HPDE6-E6E7 (cell line): ENCODE measurements around the gene KAT2A.
A peak's percentile ranks its signal among the peaks of the same experiment; 100 is the strongest.
"Not testable (repeated sequence)": the region's sequence is repeated elsewhere in the genome, so short reads cannot be mapped to it uniquely, and the experiment has no call there.

Source experiments
- DNase-seq: peaks from one replicate; pipeline ENCODE4 v3.0.0; 2011; ENCODE audit warnings: missing footprints; ENCODE audit errors: extremely low spot score

Gene KAT2A

DNA sequence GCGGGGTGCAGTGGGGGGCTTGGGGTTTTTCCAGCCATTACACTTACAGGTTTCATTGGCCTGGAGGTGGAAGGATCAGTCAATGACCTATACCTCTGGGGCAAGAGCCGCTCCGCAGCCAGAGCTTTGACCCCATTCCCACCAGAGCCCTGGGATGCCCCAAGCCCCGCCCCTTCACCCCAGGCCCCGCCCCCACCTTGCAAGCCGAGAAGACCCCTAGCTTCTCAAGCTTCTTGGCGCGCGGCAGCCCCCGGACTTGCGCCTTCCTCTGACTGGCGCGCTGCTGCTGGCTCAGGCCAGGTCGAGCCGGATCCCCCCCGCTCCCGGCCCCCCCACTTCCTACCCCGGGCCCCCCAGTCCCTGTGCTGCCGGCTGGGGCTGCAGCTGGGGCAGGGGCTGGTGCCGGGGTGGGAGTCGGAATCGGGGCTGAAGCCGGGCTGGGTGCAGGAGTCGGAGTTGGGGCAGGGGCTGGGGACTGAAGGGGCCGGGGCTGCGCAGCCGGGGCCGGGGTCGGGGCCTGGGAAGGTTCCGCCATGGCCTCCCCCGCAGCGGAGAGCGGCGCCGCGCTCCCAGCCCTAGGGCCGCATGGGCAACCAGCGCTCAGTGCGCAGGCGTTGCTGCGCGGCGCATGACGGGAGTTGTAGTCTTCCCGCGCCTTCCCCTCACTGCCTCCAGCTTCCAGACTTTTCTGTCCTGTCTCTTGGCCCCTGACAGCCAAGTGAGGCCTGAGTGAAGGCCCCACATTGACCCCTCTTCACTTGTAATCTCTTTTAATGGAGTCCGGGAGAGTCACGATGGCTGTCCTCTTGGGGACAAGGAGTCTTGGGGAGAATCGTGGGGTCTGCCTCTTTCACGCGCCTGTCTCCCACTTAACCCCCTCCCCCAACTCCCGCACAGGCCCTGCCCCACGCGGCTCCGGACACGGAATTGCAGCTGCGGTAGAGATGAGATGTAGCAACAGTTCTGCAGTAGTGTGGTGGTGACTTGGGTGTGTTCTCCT lies at the start of gene KAT2A:
TSS of gene KAT2A (minus strand) at position 598 of the 1,000 bp plus-strand sequence. CDS start at position 535, 63 bp downstream.
- peak; percentile 92 for DNase-seq

DNA sequence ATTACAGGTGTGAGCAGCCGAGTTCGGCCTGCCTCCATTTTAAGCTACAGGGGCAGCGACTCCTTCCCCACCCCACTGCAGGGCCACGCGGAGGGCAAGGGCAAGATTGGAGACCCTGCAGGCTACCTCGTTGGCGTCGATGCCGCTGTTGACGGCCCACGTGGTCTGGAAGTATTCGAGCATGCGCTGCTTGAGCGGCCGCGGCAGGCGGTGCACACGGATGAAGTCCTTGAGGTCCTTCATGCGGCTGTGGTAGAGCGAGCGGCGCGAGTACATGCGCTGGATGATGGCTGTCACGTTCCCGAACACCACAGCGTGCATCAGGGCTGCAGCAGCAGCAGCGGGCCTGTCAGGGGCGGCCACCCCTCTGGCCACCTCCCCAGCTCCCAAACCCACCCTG lies 48.2 kb upstream of the KAT2A start:
- DNase-seq = no peak

DNA sequence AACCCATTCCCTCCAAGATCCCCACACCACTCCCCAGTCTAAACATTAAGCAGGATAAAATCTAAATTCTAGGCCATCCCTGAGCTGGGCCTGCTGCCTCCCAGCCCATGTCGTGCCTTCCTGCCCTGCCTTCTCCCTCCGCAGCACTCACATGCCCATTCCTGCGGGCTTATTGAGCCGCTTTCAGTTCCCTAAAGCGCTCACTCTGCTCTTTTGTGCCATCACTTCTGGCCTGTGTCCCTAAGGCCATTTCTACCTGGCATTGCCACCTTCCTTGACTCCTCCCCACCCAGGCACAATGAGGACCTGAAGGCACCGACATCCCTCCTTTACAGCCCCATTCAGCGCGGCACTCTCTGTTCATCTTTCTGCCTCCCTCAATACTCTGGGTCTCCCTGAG lies 46.6 kb upstream of the KAT2A start:
- no peak for DNase-seq

DNA sequence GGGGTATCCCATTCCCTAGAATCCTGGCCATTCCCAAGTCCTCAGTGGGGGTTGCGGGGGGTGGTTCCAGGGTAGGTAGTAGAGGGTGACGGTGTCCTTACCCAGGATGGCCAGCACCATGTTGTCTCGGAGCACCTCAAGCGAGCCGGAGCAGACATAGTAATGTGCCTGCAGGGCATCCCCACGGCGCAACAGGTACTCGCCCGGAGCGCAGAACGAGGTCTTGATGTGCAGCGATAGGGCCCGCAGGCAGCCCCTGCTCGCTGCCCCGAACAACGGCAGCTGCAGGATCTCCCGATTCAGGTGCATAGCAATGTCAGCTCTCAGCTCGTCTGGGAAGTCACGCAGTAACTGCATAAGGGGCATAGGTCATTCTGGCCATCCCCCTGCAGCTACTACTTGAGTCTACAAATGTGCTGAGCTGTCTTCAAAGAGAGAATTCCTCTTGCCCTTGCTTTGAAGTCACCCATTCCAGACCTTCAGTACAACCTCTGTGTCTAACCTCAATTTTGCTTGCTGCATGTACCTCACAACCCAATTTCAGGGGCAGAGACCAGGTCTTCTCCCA lies 45.1 kb upstream of the KAT2A start:
- no peak for DNase-seq

DNA sequence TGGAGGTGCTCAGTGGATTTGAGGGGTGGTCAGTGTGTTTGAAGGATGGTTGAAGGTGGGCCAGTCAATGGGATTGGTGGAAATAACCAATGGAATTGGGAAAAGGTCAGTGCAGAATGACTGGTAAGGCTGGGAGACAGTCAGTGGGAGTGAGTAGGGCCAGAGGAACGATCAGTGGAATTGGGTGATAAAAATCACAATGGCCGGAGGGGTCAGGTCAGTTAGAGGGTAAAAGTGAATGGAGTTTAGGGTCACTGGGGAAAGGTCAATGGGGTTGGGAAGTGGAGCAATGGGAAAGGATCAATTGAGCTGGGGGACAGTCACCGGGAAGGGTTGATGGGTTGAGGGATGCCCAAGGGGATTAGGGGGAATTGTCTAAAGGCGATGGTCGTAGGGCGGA lies 44.6 kb upstream of the KAT2A start:
- no peak for DNase-seq

DNA sequence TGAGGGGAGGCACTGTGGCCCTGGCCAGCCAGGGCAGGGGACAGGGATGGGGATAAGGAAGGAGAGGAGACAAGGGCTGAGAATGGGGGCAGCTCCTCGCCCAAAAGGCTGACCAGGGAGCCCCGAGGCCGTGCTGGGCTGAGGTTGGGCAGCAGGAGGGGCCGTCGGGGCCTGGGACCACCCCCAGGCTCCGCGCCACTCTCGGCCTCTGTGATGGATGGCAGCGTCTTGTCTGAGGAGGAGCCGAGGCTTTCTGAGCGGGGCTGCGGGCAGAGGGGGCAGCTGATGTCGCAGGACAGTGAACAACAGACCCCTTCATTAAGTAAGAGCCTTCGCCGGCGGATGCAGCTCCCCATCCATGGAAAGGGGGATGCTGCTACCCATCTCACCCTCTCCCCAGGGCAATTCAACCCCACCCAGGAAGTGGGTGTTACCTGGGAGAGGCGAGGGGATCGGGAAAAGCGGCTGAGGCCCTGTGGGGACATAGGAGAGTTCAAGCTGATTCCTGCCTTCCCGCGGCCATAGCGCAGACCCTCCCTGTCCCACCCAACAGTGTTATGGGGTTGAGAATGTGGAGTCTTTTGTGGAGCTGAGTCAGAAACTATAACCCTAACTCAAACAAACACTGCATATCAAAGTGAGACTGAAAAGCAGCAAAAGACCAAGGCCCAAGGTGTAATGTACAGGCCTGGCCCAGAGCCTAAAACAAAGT lies 42.7 kb upstream of the KAT2A start:
- no peak for DNase-seq

DNA sequence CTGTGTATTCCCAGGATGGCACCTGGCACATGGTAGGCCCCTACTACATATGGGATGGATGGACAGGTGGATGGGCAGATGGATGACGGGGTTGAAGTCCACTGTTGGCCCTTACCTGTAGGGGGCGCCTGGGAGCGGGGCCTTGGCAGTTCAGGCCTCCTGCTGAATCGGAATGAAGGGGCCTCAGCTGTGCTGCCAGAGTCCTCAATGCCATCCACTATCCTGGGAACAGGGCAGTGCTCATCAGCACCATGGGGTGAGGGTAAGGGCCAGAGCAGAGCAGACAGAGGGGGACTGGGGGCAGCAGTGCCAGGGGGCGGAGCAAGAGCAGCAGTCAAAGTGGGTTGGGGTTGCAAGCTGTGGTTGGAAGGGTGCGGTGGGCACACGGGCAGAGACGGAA lies 41.9 kb upstream of the KAT2A start:
- DNase-seq = no peak

DNA sequence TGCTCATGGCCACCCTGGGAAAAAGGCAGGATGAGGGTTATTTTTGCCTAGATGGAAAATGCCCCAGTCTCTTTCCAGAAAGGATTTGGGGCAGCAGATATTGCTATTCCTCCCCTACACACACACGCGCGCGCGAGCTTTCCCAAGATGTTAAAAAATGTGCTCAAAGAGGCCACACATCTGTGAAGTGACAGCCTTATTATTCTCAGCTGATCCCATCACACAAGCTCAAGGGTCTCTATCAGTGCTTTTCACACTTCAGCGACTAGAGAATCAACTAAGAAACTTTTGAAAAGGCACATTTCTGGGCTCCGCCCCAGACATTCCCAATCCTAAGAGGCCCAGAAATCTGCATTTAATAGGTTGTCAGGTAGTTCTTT lies 39.4 kb upstream of the KAT2A start:
- DNase-seq = no peak

DNA sequence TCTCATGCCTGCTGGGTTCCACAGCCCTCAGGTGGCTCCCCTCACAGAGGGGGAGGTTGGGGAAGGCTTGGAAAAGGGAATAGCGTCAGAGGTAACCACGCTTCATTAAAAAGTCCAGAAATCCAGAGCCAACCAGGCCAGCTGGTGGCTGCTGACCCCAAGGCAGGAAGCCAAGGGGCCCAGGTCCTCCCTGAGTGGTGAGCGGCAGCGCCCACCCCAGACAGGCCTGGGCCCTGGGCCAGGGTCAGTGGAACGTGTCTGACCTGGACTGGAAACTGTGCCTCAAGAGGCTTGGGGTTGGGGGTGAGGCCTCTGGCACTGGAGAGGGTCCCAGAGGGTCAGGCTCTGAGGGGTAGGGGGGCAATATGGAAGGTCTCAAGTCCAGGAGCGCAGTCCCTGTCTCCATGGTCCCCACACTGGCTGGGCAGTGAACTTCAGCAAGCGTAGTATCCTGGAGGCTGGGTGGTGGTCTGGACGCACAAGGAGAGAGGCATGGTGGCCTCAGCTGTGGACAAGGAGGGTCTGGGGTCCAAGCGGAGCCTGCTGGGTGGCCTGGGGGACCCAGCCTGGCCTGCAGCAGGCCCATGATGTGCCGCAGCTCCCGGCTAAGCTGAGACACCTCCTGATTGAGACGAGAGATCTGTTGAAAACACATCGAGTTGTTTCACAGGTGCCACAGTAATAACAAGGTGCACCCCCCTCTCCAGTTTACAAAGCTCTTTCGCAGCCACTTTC lies 38.8 kb upstream of the KAT2A start:
- no peak for DNase-seq

DNA sequence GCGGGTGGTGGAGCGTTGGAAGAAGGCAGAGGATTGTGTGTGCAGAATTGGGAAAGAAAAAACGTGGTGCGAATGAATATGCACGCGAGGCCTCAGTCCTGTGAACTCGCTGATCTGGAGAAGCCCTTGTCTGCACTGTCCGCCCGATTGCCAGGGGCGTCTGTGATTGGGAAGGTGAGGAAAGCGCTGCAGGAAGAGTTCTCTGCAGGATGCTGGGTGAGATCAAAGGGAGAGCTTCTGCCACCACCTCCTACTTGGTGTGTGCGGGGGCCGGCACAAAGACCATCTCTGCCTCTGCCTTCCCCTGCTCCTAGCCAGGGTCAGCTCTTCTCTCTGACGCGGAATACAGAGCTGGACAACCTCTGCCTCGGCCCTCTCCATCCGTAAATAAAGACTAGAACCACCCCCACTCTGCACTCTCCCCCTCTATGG lies 34.5 kb upstream of the KAT2A start:
- DNase-seq = no peak

DNA sequence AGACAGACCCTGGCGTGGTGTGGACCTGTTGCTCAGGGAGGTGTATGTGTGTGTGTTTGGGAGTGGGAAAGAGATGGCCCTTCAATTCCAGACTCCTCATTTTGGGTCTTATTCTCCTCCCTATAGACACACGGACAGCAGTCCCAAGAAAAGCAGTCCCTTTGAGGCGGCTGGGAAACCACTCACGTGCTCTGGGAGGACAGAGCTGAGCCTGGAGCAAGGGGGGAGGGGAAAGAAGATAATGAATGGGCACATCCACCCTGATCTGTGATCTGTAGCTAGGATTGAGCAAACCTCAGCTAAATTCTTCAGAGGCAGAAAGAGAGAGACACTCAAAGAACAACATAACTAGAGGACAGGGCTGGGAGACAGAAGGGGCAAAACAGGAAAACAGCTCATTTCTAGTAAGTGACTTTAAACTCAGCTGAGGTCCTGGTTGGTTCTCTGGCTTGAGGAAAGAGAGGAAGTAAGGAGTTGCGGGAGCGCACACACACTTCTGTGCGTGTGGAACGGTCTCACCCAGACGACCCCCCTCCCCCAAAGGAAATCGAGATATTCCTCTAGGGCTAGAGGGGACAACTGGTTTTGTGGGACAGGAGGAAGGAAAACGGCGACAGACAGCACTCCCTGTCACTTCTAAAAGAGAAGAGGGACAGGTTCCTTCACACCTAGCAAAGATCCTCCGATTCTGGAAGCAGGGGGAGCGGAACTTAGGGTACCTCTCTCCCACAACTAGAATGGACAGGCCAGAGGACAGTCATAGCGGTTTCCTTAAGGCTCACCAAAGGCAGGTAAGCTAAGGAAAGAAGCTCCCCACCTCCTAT lies 33.0 kb upstream of the KAT2A start:
- DNase-seq = no peak

DNA sequence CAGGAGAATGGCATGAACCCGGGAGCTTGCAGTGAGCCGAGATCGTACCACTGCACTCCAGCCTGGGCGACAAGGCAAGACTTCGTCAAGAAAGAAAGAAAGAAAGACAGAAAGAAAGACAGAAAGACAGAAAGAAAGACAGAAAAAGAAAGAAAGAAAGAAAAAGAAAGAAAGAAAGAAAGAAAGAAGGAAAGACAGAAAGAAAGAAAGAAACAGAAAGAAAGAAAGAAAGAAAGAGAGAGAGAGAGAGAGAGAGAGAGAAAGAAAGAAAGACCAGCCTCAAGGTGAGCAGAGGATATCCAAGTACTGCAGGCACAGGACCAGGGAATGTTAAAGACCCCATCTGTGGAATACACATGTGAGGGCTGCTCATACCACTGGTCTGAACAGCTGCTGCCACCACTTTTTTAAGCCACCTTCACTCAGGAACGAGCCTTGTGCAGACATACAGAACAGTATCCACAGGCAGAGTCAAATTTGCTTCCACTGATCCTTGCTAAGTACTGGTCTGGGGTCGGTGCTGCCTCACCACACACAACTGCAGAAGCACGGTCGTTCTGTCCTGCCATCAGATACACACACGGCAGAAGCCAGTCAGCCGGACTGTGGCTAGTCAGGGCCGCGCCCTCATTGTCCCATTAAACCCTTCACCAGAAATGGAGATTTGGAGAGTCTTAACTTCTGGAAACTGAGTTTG lies 25.9 kb upstream of the KAT2A start:
- DNase-seq = no peak

DNA sequence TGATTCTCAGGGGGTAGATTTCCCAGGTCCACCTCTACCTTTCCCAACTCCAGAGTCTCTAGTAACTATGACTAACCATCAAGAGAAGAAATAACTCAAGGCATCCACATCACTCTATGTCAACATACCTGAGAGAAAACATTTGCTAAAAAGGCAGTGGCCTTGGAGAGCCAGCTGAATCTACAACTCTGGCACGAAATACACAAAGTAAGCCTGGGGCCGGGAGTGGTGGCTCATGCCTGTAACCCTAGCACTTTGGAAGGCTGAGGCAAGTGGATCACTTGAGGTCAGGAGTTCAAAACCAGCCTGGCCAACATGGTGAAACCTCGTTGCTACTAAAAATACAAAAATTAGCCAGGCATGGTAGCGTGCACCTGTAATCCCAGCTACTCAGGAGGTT lies 22.0 kb upstream of the KAT2A start:
- DNase-seq = not testable (repeated sequence)

DNA sequence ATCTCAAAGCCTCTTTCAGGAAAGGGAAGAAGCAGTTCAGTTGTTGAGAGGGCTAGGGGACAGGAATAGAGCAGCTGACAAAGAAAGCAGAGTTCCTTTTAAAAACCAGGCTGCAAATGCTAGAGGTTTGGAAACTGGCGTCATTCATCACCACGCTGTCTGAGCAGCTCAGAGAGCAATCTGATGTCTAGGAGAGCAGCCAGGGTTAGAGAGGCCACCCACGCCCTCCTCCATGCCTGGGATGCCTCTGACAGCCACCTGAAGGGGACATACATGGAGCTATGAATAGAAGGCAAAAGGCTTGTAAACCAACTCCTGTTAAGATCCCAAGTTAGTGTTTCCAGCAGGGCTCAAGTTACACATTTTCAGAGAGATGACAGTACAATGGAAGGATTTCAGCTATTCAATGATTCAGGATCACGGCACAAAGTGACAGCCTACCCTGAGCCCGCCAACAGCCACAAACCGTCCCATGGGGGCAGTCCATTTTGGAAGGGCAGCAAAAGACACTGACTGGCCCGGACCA lies 21.3 kb upstream of the KAT2A start:
- no peak for DNase-seq

DNA sequence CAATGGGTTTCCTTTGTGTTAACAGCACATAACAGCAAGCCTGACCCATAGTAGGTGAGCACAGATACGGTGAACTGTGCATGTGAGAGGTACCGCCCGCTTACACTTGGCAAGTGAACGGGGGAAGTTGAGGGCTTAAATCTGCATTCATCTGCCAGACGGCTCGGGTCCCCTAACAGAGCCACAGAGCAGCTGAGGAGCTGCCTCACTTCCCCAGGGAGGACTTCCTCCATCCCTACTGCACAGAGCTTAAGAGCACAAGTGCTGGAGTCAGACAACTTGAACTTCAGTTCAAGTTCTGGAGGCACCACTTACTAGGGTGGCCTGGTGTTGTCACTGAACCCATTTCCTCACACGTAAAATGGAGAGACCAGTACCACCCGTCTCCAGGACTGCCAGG lies 20.2 kb upstream of the KAT2A start:
- DNase-seq = no peak

DNA sequence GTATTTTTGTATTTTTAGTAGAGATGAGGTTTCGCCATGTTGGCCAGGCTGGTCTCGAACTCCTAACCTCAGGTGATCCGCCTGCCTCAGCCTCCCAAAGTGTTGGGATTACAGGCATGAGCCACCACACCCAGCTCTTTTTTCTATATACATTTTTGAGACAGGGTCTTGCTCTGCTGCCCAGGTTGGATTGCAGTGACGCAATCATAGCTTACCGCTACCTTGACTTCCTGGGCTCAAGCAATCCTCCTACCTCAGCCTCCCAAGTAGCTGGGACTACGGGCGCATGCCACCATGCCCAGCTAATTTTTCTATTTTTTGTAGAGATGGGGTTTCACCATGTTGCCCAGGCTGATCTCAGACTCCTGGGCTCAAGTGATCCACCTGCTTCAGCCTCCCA lies 19.5 kb upstream of the KAT2A start:
- DNase-seq = not testable (repeated sequence)

DNA sequence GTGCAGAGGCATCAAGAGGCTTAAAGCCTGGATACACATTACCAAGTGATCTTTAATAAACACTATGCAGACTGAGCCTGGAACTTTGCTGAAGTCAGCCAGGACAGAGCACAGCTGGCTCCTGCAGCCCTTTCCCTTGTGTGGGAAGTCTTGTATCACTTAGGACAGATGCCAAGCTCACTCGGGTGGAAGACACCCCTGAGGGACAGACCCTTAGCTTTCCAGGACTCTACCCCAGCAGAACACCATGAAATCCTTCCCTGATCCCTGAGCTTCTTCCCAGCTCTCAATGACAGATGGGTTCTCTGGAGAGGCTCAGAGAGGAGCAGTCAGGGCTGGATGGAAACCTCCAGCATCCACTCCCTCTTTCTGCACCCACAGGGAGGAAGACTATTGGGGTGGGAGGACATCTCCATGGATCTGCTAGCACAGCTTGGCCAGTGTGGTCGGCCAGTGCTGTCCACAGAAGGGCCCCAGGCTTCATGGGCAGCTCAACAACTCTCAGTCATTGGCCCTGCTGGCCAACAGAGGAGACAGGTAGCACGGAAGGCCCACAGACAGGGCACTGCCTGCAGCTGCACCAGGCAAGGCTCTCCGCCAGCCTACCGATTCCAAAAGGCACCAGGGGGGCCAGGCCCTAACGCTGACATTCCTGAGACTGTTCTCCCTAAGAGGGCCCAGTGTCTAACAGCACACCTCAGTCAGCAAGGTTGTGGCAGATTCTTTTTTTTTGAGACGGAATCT lies 17.8 kb upstream of the KAT2A start:
- no peak for DNase-seq

DNA sequence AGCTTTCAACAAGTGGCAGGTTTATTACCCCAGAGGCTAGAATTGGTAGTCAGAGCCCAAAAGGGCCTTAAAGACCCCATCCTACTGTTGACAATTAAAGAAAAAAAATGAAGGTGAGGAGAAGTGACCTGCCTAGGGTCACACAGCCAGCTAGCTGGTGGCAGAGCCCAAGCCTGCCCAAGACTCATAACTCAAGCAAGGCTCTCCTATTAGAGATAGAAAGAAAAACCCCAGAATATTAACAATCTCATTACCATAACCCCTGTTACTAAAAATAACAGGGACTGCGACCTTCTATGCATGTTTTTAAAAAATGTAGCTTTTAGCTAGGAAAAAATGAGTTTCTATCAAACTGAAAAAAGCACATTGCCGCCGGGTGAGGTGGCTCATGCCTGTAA lies 15.5 kb upstream of the KAT2A start:
- no peak for DNase-seq
